ENCODE data around the gene DCDC1.

DNA sequence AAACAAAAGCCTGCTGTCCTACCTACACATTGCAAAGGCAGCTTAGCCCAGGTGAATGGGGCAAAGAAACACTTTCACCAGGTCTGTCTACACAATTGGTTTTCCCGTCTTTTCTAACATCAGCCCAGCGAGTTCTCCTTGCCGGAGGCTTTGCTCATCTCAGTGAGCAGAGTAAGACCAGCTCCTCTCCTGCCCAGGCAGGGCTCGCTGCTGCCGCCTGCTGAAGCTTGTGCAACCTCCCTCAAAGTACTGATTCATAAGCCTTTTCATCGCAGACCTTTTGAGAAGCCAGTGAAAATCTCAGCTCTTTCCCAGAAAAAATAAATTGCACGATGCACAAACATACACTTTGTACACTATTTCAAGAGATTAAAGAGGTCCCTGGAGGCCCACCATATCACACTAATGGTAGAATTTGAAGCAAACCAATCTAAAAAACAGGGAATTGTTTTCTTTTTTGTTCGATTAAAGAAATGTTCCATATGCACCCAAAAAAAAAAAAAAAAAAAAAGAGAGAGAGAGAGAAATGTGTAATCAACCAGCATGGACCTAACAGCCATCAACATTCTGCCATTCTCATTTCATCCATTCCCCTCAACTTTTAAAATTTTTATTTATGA lies 455.3 kb downstream of the DCDC1 start:
- TF ChIP-seq, protein P1, sequence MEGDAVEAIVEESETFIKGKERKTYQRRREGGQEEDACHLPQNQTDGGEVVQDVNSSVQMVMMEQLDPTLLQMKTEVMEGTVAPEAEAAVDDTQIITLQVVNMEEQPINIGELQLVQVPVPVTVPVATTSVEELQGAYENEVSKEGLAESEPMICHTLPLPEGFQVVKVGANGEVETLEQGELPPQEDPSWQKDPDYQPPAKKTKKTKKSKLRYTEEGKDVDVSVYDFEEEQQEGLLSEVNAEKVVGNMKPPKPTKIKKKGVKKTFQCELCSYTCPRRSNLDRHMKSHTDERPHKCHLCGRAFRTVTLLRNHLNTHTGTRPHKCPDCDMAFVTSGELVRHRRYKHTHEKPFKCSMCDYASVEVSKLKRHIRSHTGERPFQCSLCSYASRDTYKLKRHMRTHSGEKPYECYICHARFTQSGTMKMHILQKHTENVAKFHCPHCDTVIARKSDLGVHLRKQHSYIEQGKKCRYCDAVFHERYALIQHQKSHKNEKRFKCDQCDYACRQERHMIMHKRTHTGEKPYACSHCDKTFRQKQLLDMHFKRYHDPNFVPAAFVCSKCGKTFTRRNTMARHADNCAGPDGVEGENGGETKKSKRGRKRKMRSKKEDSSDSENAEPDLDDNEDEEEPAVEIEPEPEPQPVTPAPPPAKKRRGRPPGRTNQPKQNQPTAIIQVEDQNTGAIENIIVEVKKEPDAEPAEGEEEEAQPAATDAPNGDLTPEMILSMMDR (IDR thresholded peaks at IDR 0.05) = peak in 1 of 6 experiments; percentile 17
- no peak for TF ChIP-seq EP300 (IDR thresholded peaks at IDR 0.05)
- TF ChIP-seq POLR2AphosphoS5 (IDR thresholded peaks at IDR 0.05) = no peak
- TF ChIP-seq POLR2A (IDR thresholded peaks at IDR 0.05) = no peak
